ACC112 (cell line): ENCODE data around the gene IRX2.

Experiments used
- H2AFZ ChIP-seq: fragments of 200-600 bp; sonication (generic); one replicate; pipeline ENCODE4 v1.6.0; 2017; ENCODE audit warnings: antibody characterized with exemption, low read length; ENCODE audit not compliant: unreplicated experiment
- H3K27ac ChIP-seq: fragments of 200-600 bp; sonication (generic); 2 replicates; pipeline ENCODE4 v1.5.1; 2014; ENCODE audit warnings: low read depth, mild to moderate bottlenecking, antibody characterized with exemption, low read length, moderate library complexity
- H3K27me3 ChIP-seq: fragments of 200-600 bp; sonication (generic); 2 replicates; pipeline ENCODE4 v1.6.1; 2014; ENCODE audit warnings: mild to moderate bottlenecking, antibody characterized with exemption, low read length, moderate library complexity, mixed read lengths; ENCODE audit not compliant: insufficient read depth
- H3K36me3 ChIP-seq: fragments of 200-600 bp; sonication (generic); 2 replicates; pipeline ENCODE4 v1.6.1; 2016; ENCODE audit warnings: mild to moderate bottlenecking, antibody characterized with exemption, low read length, moderate library complexity, mixed read lengths; ENCODE audit not compliant: insufficient read depth
- H3K4me1 ChIP-seq: fragments of 200-600 bp; sonication (generic); one replicate; pipeline ENCODE4 v1.6.1; 2016; ENCODE audit warnings: low read length, mixed read lengths; ENCODE audit not compliant: insufficient read depth, unreplicated experiment, control insufficient read depth
- H3K4me3 ChIP-seq: fragments of 200-600 bp; sonication (generic); 2 replicates; pipeline ENCODE4 v1.5.1; 2014; ENCODE audit warnings: mild to moderate bottlenecking, low read depth, low read length
- H3K79me2 ChIP-seq: fragments of 200-600 bp; sonication (generic); one replicate; pipeline ENCODE4 v1.6.0; 2016; ENCODE audit warnings: low read length; ENCODE audit not compliant: control insufficient read depth, unreplicated experiment, insufficient read depth

Gene IRX2

GRCh38 chr5:2755681-2756171, 4.2 kb upstream of the IRX2 start:
- Histone ChIP-seq H3K79me2 (no peaks in the 10 kb centered on the region), H3K36me3 (no peaks in the 10 kb centered on the region), H3K27me3 (peaks cover 59% of the 10 kb centered on the region), H2AFZ (no peak overlapping the region), H3K27ac (no peak overlapping the region), H3K4me1 (no peaks in the 10 kb centered on the region), H3K4me3 (no peak overlapping the region)

GRCh38 chr5:2755076-2755680, 3.7 kb upstream of the IRX2 start:
- no peak overlapping the region for H3K27ac ChIP-seq
- no peak overlapping the region for H3K4me3 ChIP-seq
- no peaks in the 10 kb centered on the region for H3K79me2 ChIP-seq
- no peaks in the 10 kb centered on the region for H3K36me3 ChIP-seq
- H3K4me1 ChIP-seq: no peaks in the 10 kb centered on the region
- H3K27me3 ChIP-seq: peaks cover 64% of the 10 kb centered on the region
- H2AFZ ChIP-seq: no peak overlapping the region

- Histone ChIP-seq H3K4me1 (no peaks in the 10 kb centered on the region), H3K27me3 (peaks cover 70% of the 10 kb centered on the region), H2AFZ (no peak overlapping the region), H3K4me3 (no peak overlapping the region), H3K27ac (no peak overlapping the region), H3K79me2 (no peaks in the 10 kb centered on the region), H3K36me3 (no peaks in the 10 kb centered on the region)
These were observed 3.2 kb upstream of the IRX2 start for GRCh38 chr5:2754581-2755075.

- no peak overlapping the region for H2AFZ ChIP-seq
- no peaks in the 10 kb centered on the region for H3K4me1 ChIP-seq
- peaks cover 78% of the 10 kb centered on the region for H3K27me3 ChIP-seq
- no peak overlapping the region for H3K4me3 ChIP-seq
- H3K36me3 ChIP-seq: no peaks in the 10 kb centered on the region
- H3K27ac ChIP-seq: no peak overlapping the region
- H3K79me2 ChIP-seq: no peaks in the 10 kb centered on the region
These were observed 2.3 kb upstream of the IRX2 start for GRCh38 chr5:2753452-2754420.

DNA sequence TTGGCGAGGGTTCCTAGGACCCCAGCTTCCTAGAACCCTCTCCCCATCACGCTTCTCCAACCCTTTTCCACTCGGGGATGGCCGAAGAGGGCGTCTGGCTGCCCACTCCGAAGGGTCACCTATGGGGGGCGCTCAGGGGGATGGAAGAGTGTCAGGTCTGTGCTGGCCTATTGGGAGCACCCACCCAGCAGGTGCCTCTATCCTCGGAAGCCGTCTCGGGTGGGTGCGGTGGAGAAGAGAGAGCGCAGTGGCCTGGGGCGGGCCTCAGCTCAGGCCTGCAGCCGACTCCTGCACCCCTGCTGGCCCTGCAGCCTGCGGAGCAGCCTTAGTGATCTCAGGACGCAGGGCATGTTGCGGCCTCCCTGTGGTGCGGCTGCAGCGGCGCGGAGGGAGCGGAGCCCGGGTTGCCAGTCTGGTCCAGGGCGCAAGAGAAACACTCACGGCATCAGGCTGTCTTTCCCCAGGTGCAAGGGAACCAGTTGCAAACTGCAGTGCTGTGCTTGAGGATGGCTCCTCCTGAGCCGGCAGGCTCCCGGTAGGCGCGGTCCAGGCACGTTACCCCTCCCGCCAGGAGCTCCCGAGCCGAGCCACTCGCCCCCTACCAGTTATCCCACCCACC, 1.5 kb upstream of the IRX2 start:
- H3K27ac ChIP-seq: no peak overlapping the region
- peaks cover 82% of the 10 kb centered on the region for H3K27me3 ChIP-seq
- H3K79me2 ChIP-seq: no peaks in the 10 kb centered on the region
- H3K4me1 ChIP-seq: no peaks in the 10 kb centered on the region
- H3K4me3 ChIP-seq: no peak overlapping the region
- no peaks in the 10 kb centered on the region for H3K36me3 ChIP-seq
- H2AFZ ChIP-seq: no peak overlapping the region

- Histone ChIP-seq H2AFZ (no peak overlapping the region), H3K36me3 (no peaks in the 10 kb centered on the region), H3K27ac (no peak overlapping the region), H3K4me1 (no peaks in the 10 kb centered on the region), H3K4me3 (no peak overlapping the region), H3K27me3 (peaks cover 82% of the 10 kb centered on the region), H3K79me2 (no peaks in the 10 kb centered on the region)
These were observed 763 bp upstream of the IRX2 start for GRCh38 chr5:2752059-2752820.

GRCh38 chr5:2750758-2751464, 566 bp downstream of the IRX2 start:
- no peaks in the 10 kb centered on the region for H3K79me2 ChIP-seq
- no peaks in the 10 kb centered on the region for H3K4me1 ChIP-seq
- H3K27ac ChIP-seq: no peak overlapping the region
- H3K36me3 ChIP-seq: no peaks in the 10 kb centered on the region
- no peak overlapping the region for H3K4me3 ChIP-seq
- H3K27me3 ChIP-seq: peaks cover 76% of the 10 kb centered on the region
- H2AFZ ChIP-seq: no peak overlapping the region

GRCh38 chr5:2750026-2750757, 1.3 kb downstream of the IRX2 start:
- Histone ChIP-seq H3K4me1 (no peaks in the 10 kb centered on the region), H3K27ac (no peak overlapping the region), H2AFZ (no peak overlapping the region), H3K4me3 (no peak overlapping the region), H3K27me3 (peaks cover 69% of the 10 kb centered on the region), H3K79me2 (no peaks in the 10 kb centered on the region), H3K36me3 (no peaks in the 10 kb centered on the region)

GRCh38 chr5:2749514-2750025, 1.9 kb downstream of the IRX2 start:
- H3K27ac ChIP-seq: no peak overlapping the region
- no peaks in the 10 kb centered on the region for H3K79me2 ChIP-seq
- no peak overlapping the region for H3K4me3 ChIP-seq
- no peaks in the 10 kb centered on the region for H3K4me1 ChIP-seq
- H3K36me3 ChIP-seq: no peaks in the 10 kb centered on the region
- peaks cover 69% of the 10 kb centered on the region for H3K27me3 ChIP-seq
- H2AFZ ChIP-seq: no peak overlapping the region
